ENCODE measurements around the gene KIF17. TPM values are rescaled to one million over a fixed set of nuclear protein-coding genes. Genes with fewer than 3 reads are reported as not detected.

The KIF17 gene
- total and polyA plus RNA-seq, 2 of the 8 experiments (the other 6 are each of a cell fraction or from before 2014, with no cell fraction given): 6.9 to 10.4 TPM

DNA sequence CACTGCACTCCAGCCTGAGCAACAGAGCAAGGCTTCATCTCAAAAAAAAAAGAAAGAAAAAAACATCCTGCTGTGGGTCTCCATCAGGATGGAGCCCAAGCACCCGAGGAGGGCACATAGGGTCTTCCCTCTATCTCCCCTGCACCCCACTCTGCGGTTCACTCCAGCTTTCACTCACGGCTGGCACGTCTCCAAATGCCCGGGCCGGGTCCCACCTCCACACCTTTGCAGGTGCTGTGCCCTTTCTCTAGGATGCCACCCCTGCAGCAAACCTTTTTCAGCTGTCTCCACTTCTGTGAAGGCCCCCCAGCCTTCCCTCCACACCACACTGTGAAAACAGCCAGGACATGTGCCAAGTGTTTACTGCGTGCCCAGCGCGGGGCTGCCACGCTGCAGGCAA lies 34.2 kb downstream of the KIF17 start (continued):
- TF ChIP-seq KDM4A (IDR thresholded peaks at IDR 0.05; ENCODE audit: low read depth, low read length, severe bottlenecking) (no peak), SAP30 (IDR thresholded peaks at IDR 0.05; ENCODE audit: insufficient read depth, insufficient replicate concordance, low read length) (no peak), SP2 (IDR thresholded peaks at IDR 0.05; ENCODE audit: low read length) (no peak), POLR2AphosphoS5 (IDR thresholded peaks at IDR 0.05; ENCODE audit: low read depth, low read length) (no peak), JUND (IDR thresholded peaks at IDR 0.05; ENCODE audit: low read length) (no peak), SIRT6 (IDR thresholded peaks at IDR 0.05; ENCODE audit: low read length) (no peak), SP1 (IDR thresholded peaks at IDR 0.05; ENCODE audit: low read depth, low read length) (no peak), TBP (IDR thresholded peaks at IDR 0.05; ENCODE audit: low read depth, low read length) (no peak)
